Left ventricle myocardium inferior (tissue), 1 donor: ENCODE data around the gene CD48. TPM values are rescaled to one million over a fixed set of nuclear protein-coding genes. Genes with fewer than 3 reads are reported as not detected.

Experiments
- DNase-seq: peaks from one replicate; pipeline ENCODE4 v3.0.0-alpha.2; 2020
- H3K27ac ChIP-seq: fragments of 200-600 bp; replicated peaks from 2 replicates; pipeline ENCODE4 v1.8.0; 2021
- H3K27me3 ChIP-seq: fragments of 200-600 bp; 2 replicates; pipeline ENCODE4 v1.8.0; 2021; ENCODE audit warnings: low read depth
- H3K36me3 ChIP-seq: fragments of 200-600 bp; 2 replicates; pipeline ENCODE4 v1.8.0; 2021
- H3K4me1 ChIP-seq: fragments of 200-600 bp; 2 replicates; pipeline ENCODE4 v1.8.0; 2021
- H3K4me3 ChIP-seq: fragments of 200-600 bp; 2 replicates; pipeline ENCODE4 v1.8.0; 2021; ENCODE audit warnings: mild to moderate bottlenecking, moderate library complexity
- H3K9me3 ChIP-seq: fragments of 200-600 bp; replicated peaks from 2 replicates; pipeline ENCODE4 v1.8.0; 2021
- intact Hi-C: fragments of 100-400 bp; cut with micrococcal nuclease; formaldehyde crosslinking; loops from one replicate; pipeline ENCODE4 v1.11.0; 2022
- total RNA-seq: library from RNA; stranded (reverse); fragmentation: NEBNext Ultra II Directional; extraction: Animal tissue kit (Norgen Biotek cat#: 25700); gene quantifications from one replicate; pipeline ENCODE4 v1.2.1, GENCODE V29; 2021
- TF ChIP-seq, protein P1 (sequence below): fragments of 200-600 bp; IDR thresholded peaks from 2 replicates; pipeline ENCODE4 v1.8.0; 2021; ENCODE audit warnings: antibody characterized with exemption, mild to moderate bottlenecking, borderline replicate concordance
- donor health status: DM: no; HTN: yes; CAD: no; lungs with severe emphysema.

Gene CD48
- total RNA-seq, 1 donor from 2014 or later = 1.3 TPM

- Histone ChIP-seq H3K27ac (no peak overlapping the region), H3K9me3 (no peaks in the 10 kb centered on the region), H3K4me1 (no peaks in the 10 kb centered on the region), H3K4me3 (no peak overlapping the region), H3K27me3 (peaks cover 44% of the 10 kb centered on the region), H3K36me3 (no peaks in the 10 kb centered on the region)
- DNase-seq = no peak
- TF ChIP-seq, protein P1, sequence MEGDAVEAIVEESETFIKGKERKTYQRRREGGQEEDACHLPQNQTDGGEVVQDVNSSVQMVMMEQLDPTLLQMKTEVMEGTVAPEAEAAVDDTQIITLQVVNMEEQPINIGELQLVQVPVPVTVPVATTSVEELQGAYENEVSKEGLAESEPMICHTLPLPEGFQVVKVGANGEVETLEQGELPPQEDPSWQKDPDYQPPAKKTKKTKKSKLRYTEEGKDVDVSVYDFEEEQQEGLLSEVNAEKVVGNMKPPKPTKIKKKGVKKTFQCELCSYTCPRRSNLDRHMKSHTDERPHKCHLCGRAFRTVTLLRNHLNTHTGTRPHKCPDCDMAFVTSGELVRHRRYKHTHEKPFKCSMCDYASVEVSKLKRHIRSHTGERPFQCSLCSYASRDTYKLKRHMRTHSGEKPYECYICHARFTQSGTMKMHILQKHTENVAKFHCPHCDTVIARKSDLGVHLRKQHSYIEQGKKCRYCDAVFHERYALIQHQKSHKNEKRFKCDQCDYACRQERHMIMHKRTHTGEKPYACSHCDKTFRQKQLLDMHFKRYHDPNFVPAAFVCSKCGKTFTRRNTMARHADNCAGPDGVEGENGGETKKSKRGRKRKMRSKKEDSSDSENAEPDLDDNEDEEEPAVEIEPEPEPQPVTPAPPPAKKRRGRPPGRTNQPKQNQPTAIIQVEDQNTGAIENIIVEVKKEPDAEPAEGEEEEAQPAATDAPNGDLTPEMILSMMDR = no peak
- intact Hi-C loops = no loop called here
These were observed 26.4 kb downstream of the CD48 start for GRCh38 chr1:160685266-160685665.

GRCh38 chr1:160682983-160683865 lies 28.4 kb downstream of the CD48 start:
- intact Hi-C loops = no loop called here
- Histone ChIP-seq H3K27ac (no peak overlapping the region), H3K36me3 (no peaks in the 10 kb centered on the region), H3K4me1 (no peaks in the 10 kb centered on the region), H3K9me3 (no peaks in the 10 kb centered on the region), H3K27me3 (peaks cover 59% of the 10 kb centered on the region), H3K4me3 (no peak overlapping the region)
- DNase-seq = no peak
- TF ChIP-seq, protein P1 = no peak

GRCh38 chr1:160681891-160682140 lies 29.8 kb downstream of the CD48 start:
- Histone ChIP-seq H3K27ac (no peak overlapping the region), H3K27me3 (peaks cover 63% of the 10 kb centered on the region), H3K9me3 (no peaks in the 10 kb centered on the region), H3K4me3 (no peak overlapping the region), H3K36me3 (no peaks in the 10 kb centered on the region), H3K4me1 (no peaks in the 10 kb centered on the region)
- DNase-seq = no peak
- TF ChIP-seq, protein P1 = no peak
- intact Hi-C loops = no loop called here

DNA sequence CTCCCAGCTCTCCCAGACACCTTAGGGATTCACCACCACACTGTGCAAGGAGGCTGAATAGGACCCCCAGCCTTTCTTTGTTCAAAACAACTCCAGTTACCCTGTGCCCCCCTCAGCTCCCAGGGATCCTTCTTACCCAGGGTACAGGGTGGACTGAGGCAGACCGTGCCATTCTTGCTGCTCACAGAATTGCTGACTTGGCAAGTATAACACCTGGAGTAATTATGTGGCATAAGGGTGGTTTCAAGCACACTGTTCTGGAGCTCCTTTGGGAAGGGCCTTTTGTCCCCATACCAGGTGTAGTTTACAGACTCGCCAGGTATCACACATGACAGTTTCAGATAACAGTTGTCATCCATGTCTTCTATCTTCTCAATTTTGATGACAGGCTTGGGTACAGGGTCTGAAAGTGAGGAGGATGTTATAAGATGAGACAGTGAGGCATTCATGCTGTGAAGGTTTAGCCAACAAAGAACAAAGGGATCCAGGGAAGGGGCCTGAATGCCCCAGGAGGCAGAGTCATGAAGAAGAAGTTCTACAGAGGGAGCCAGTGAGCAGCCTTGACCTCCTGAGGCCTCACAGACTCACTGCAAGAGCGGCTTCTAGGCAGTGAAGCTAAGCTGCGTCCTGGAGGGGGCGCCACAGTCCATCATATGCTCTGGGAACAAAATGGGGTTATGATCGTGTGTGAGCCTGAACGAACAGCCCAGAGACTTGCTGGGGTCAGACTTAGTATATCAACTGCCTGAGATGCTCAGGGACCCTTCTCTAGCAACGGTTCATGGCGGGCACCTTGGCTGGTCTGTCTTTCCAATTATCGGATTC lies 30.3 kb downstream of the CD48 start:
- Histone ChIP-seq H3K4me1 (no peaks in the 10 kb centered on the region), H3K4me3 (no peak overlapping the region), H3K27ac (no peak overlapping the region), H3K9me3 (no peaks in the 10 kb centered on the region), H3K27me3 (peaks cover 63% of the 10 kb centered on the region), H3K36me3 (no peaks in the 10 kb centered on the region)
- intact Hi-C loops = no loop called here
- TF ChIP-seq, protein P1 = peak; percentile 48
- peak; percentile 48 for DNase-seq

GRCh38 chr1:160680399-160680798 lies 31.2 kb downstream of the CD48 start:
- Histone ChIP-seq H3K36me3 (no peaks in the 10 kb centered on the region), H3K27me3 (peaks cover 63% of the 10 kb centered on the region)
- TF ChIP-seq, protein P1 = no peak

More at GRCh38 chr1:160680399-160680798, 31.2 kb downstream of the CD48 start:
- Histone ChIP-seq H3K9me3 (no peaks in the 10 kb centered on the region), H3K27ac (no peak overlapping the region), H3K4me3 (no peak overlapping the region), H3K4me1 (no peaks in the 10 kb centered on the region)
- intact Hi-C loops = no loop called here
- DNase-seq = no peak
